ENCODE results near the gene SSTR4. TPM values are rescaled to one million over a fixed set of nuclear protein-coding genes. Genes with fewer than 3 reads are reported as not detected.

SSTR4 gene
- total and polyA plus RNA-seq, 2 of the 13 experiments (the other 11 are each of a cell fraction or from before 2014, with no cell fraction given): not detected

DNA sequence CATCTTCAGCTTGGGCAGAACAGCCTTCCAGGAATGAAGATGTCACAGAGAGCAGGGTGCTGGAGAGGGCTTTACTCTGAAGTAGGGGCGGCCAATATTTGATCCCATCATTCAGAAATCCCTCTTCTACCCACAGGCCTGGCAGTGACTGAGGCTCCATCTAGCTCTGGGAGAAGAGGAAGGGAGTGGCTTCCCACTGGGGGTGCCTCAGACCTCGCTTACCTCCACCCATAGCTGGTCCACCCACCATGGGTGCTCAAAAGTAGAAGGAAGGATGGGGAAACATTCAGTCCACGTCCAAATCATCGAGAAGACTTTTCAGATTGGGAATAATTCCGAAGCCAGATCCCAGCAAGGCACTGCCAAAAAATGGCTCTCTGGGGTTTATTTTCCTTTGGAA, 26.1 kb downstream of the SSTR4 start:
- H3K9me3 ChIP-seq (ENCODE audit: low read length): no peaks in the 10 kb centered on the region
- CTCF ChIA-PET (ENCODE audit: low intra/inter-chr PET ratio, low total read pairs): no interaction called here
- POLR2A ChIA-PET: no interaction called here
- no peaks in the 10 kb centered on the region for H3K36me3 ChIP-seq (replicated peaks in 1 of 2; ENCODE audit: control insufficient read depth in 1 of 2, insufficient read depth in 2 of 2, low read length in 2 of 2)
- no peak overlapping the region for H3K4me2 ChIP-seq (ENCODE audit: low read depth, low read length)
- DNase-seq (ENCODE audit: low spot score) (no peak), FAIRE-seq (no peak), ATAC-seq (no peak)
- H3K4me1 ChIP-seq (ENCODE audit: insufficient read depth, low read length): peaks cover 9% of the 10 kb centered on the region
- H4K20me1 ChIP-seq (ENCODE audit: insufficient read depth, low read length): no peaks in the 10 kb centered on the region
- H3K79me2 ChIP-seq (ENCODE audit: insufficient read depth, low read length): no peaks in the 10 kb centered on the region
- intact Hi-C loops (cut with micrococcal nuclease; ENCODE audit: unreplicated experiment): no loop called here
- H3K27me3 ChIP-seq (ENCODE audit: control insufficient read depth in 1 of 2, insufficient read depth in 2 of 2, low read length in 2 of 2): no peaks in the 10 kb centered on the region
- no peak overlapping the region for H2AFZ ChIP-seq (ENCODE audit: low read length)
- TF ChIP-seq PHF20 (CRISPR knock-in tag; IDR thresholded peaks at IDR 0.05) (no peak), ESRRA (CRISPR knock-in tag; IDR thresholded peaks at IDR 0.05; ENCODE audit: low read depth) (no peak), CC2D1A (CRISPR knock-in tag; IDR thresholded peaks at IDR 0.05) (no peak), ZFP37 (CRISPR knock-in tag; IDR thresholded peaks at IDR 0.05; ENCODE audit: borderline replicate concordance) (no peak), NPAS2 (CRISPR knock-in tag; IDR thresholded peaks at IDR 0.05; ENCODE audit: borderline replicate concordance) (no peak), CREB1 (IDR thresholded peaks at IDR 0.05) (no peak), CREB1 (CRISPR knock-in tag; IDR thresholded peaks at IDR 0.05) (no peak)
- no peak overlapping the region for H3K9ac ChIP-seq (ENCODE audit: insufficient read depth, low read depth, low read length)
- H3K4me3 ChIP-seq (replicated peaks in 1 of 3; ENCODE audit: insufficient read depth in 1 of 3, low read depth in 2 of 3, low read length in 3 of 3): no peak overlapping the region
- no peak overlapping the region for H3K27ac ChIP-seq (ENCODE audit: extremely low read length, insufficient read depth, low read length)
- no TSS peak for BruUV-seq (replicated peaks)
- in situ Hi-C loops (cut with HindIII; ENCODE audit: extremely low pct_ligation_motif_present, low pct_unique_long_range_greater_than_20kb): no loop called here
- WGBS (ENCODE audit: low lambda C conversion rate): 22% methylated on average over 5 of the region's 5 CpGs

GRCh38 chr20:23061734-23062561, 26.8 kb downstream of the SSTR4 start:
- H3K36me3 ChIP-seq (replicated peaks in 1 of 2; ENCODE audit: control insufficient read depth in 1 of 2, insufficient read depth in 2 of 2, low read length in 2 of 2): no peaks in the 10 kb centered on the region
- FAIRE-seq (no peak), DNase-seq (ENCODE audit: low spot score) (peak; percentile 29), ATAC-seq (peak; percentile 76)
- H3K79me2 ChIP-seq (ENCODE audit: insufficient read depth, low read length): no peaks in the 10 kb centered on the region
- no peak overlapping the region for H2AFZ ChIP-seq (ENCODE audit: low read length)
- WGBS (ENCODE audit: low lambda C conversion rate): 25% methylated on average over 8 of the region's 8 CpGs
- CTCF ChIA-PET (ENCODE audit: low intra/inter-chr PET ratio, low total read pairs): no interaction called here
- H3K27ac ChIP-seq (ENCODE audit: extremely low read length, insufficient read depth, low read length): no peak overlapping the region
- H4K20me1 ChIP-seq (ENCODE audit: insufficient read depth, low read length): no peaks in the 10 kb centered on the region
- in situ Hi-C loops (cut with HindIII; ENCODE audit: extremely low pct_ligation_motif_present, low pct_unique_long_range_greater_than_20kb): no loop called here
- peaks cover 9% of the 10 kb centered on the region for H3K4me1 ChIP-seq (ENCODE audit: insufficient read depth, low read length)
- POLR2A ChIA-PET: no interaction called here
- no peak overlapping the region for H3K9ac ChIP-seq (ENCODE audit: insufficient read depth, low read depth, low read length)
- no peak overlapping the region for H3K4me2 ChIP-seq (ENCODE audit: low read depth, low read length)
- intact Hi-C loops (cut with micrococcal nuclease; ENCODE audit: unreplicated experiment): no loop called here
- H3K27me3 ChIP-seq (ENCODE audit: control insufficient read depth in 1 of 2, insufficient read depth in 2 of 2, low read length in 2 of 2): no peaks in the 10 kb centered on the region
- no TSS peak for BruUV-seq (replicated peaks)
- no peak overlapping the region for H3K4me3 ChIP-seq (replicated peaks in 1 of 3; ENCODE audit: insufficient read depth in 1 of 3, low read depth in 2 of 3, low read length in 3 of 3)
- no peaks in the 10 kb centered on the region for H3K9me3 ChIP-seq (ENCODE audit: low read length)
- TF ChIP-seq THYN1 (CRISPR knock-in tag; IDR thresholded peaks at IDR 0.05; ENCODE audit: borderline replicate concordance, low read depth): no peak
- peak; percentile 42 for TF ChIP-seq STAG1 (CRISPR knock-in tag; IDR thresholded peaks at IDR 0.05)
- TF ChIP-seq CTCF (CRISPR knock-in tag; IDR thresholded peaks at IDR 0.05): 0 out of 2 replicates have a peak, but pooled peaks have one; percentile 12
- TF ChIP-seq FOSL2 (CRISPR knock-in tag; IDR thresholded peaks at IDR 0.05): 0 out of 2 replicates have a peak, but pooled peaks have one; percentile 19
- TF ChIP-seq SNAPC2 (CRISPR knock-in tag; IDR thresholded peaks at IDR 0.05): no peak
- no peak for TF ChIP-seq TOPORS (CRISPR knock-in tag; IDR thresholded peaks at IDR 0.05)
- no peak for TF ChIP-seq RCOR2 (CRISPR knock-in tag; IDR thresholded peaks at IDR 0.05)

Measured in HepG2 (cell line).